T-helper 2 cell (primary cell): ENCODE results near the gene CACNA2D3.
A peak's percentile ranks its signal among the peaks of the same experiment; 100 is the strongest.
"Not testable (repeated sequence)": the region's sequence is repeated elsewhere in the genome, so short reads cannot be mapped to it uniquely, and the experiment has no call there.

ENCODE experiments used
- DNase-seq, 5 experiments: peaks; one replicate each; pipeline versions ENCODE4 v3.0.0 to v3.0.0-alpha.2; 2012 to 2022

Gene CACNA2D3

GRCh38 chr3:54378184-54378583 is 255.8 kb downstream of the CACNA2D3 start:
- no peak for DNase-seq

DNA sequence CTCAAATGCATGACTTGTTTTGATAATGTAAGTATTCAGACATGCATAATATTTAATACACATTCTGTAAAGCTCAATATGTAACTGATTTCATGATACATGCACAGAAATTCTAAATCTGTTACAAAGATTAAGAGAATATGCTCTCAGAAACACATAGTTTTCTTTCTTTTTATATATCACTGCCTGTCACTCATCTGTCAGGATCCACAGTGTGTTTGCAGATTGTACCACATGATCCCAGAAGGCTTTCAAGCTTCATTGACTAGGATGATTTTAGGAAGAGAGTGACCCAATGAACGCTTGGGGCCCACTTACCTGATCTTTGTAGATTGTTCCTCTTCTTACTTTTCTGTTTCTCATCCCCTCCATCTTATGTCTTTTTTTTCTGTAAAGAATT is 261.9 kb downstream of the CACNA2D3 start:
- DNase-seq, result no peak

DNA sequence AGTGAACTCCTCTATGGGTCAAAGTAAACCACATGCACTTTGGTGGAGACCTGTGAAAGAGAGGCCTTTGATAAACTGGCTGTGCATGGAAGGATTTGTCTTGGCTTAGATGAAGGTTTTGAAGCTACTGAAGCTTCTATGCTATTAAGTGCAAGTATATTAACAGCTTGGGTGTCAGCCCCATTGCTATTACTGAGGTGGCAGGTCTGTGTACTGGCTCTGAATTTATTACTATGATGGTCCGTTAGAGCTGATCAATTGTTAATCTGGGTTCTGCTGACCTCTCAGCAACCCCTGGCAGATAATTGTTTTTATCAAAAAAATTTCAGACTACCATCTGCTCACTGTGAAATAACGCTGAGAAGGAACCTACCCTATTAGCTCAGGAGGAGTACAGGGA is 268.2 kb downstream of the CACNA2D3 start:
- no peak for DNase-seq

DNA sequence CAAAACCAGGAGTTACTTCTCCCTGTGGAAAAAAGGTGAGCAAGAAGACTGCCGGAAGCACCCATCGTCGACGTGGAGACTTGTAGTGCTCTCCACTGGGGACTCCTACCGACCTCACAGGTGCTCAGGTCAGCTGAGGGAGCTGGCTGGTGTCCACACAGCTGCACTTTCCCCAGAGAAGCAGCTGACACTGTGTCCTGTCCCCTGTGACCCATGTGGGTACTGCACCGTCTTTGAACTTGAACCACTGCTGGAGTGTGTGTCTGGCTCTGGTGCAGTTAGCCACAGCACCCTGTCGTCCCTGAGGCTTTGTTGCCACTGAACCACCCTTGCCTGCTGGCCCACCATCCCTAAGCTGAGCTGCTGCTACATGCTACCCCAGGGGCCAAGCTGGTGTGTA is 270.8 kb downstream of the CACNA2D3 start:
- DNase-seq, result no peak

GRCh38 chr3:54408328-54408727 is 286.0 kb downstream of the CACNA2D3 start:
- DNase-seq, result no peak

GRCh38 chr3:54421943-54422342 is 299.6 kb downstream of the CACNA2D3 start:
- no peak for DNase-seq

DNA sequence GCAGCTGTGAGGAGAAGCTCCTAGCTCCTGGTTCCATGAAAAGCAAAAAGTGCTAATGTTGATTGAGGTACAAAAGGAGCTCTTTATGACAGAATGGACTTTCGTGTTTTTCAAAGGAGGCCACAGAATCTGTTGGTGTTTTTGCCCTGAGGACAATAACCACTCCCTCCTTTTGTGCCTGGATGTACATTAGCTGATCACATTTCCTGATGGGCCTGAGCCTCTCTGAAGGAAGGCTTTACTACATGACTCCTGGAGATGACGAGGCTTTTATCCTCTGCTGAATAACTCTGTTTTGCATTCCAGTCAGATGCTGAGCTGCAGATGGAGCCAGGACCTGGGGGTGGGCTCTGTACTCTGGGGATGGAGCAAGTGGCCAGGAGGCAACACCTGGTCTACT is 301.9 kb downstream of the CACNA2D3 start:
- no peak for DNase-seq

DNA sequence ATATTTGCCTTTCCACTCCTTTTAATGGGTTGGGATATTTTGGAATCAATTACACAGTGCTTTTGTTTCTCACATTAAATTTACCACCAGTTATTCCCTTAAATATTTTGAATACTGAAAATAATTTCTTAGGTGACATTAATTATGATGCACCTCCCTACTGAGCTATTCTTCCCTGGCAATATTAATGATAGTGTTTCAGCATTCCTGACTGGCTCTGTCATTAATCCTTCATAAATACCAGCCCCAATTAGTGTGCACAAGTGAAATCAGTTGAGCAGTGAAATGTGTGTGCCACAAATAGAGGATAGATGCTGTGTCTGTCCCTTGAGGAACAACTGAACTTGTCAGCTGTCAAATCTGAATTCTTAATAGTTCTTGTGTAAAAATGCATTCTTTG is 304.0 kb downstream of the CACNA2D3 start:
- no peak for DNase-seq

DNA sequence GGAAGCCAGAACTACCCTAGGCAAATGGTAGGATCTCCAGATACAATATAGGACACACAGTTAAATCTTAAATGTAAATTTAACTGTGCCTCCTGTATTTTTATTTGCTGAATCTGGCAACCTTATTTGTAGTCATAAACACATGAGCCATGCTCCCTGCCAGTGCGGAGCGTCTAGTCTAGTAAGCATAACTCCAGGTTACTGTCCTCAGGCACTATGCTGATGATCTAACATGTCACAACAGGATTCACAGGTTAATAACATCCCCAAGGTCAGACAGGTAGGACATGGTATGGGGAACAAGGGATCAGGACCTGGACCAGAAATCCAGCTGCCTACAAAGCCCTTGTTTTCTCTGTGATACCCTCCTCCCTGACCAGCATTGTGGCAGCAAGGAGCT is 305.1 kb downstream of the CACNA2D3 start:
- DNase-seq, result no peak

DNA sequence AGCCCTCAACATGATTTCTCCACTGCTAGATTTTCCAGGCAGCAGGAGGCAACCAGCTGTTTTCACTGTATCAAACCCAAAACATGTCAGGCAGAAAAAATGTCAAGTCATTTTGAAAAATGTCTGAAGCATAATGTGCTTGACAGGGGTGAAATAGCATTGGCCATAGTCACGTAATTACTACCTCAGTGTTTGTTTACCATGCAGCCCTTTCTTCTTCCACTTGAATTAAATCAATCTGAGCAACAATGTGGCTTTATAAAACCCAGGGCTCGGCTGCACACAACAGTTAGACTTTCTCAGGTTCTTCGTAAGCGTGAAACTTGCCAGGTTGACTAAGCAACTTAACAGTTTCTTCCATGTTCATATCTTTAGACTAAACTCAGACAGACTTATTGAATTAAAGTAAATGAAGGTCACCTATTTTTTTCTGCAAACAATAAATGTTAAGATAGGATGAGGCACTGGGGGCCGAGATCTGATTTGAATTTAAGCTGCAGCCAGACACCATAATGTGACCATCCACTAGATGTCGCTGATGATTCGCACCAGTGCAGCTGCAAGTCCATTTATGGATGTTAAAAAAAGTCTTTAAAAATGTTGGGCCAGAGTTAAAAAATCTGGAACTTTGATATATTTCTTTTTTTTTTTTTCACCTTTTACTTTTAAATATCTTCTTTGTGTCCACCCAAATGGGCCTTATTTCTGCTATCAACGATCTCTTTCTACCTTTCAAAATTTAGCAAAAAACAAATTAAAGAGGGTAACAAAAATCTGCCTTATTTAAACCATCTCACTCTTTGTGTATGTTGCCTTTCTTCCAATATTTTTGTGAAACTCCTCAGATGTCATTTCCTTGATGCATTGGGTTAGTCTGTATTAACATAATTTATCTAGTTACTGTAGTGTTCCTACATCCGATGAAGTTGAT is 305.9 kb downstream of the CACNA2D3 start:
- peak in 1 of 5 experiments; percentile 45 for DNase-seq

DNA sequence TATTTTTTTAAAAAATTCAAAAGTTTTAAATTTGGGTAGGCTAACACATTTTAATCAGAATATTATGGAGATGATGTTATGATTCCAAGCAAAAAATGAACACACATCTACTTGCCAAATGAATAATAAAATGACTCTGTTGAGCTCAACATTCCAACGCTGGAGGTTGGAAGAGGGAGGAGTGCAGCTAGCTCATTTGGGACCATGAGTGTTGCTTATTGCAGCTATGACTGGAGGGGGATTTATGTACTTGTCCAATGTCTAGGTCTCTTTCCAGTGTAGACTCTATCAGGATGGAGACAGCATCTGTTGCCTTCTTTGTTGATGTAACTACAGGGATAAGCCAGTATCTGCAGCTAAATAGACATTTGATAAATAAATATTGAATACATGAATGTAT is 310.6 kb downstream of the CACNA2D3 start:
- DNase-seq, result no peak

DNA sequence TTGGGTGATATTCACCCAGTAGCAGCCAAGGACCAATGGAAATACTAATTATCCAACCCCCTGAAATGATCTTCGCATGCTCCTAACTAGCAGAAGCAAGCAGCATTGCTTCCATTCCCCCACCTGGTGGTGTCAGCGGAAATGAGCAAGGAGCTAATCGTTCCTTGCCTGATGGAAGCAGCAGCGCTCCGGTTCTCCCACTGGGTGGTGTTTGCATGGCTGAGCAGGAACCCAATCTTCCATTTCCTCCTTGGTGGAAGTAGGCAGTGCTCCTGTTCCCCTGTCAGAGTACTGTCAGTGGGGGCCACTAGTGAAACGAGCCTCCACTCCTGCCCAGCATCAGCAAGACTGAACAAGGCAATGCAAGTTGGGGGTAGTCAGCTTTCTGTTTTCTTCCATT is 311.5 kb downstream of the CACNA2D3 start:
- no peak for DNase-seq

DNA sequence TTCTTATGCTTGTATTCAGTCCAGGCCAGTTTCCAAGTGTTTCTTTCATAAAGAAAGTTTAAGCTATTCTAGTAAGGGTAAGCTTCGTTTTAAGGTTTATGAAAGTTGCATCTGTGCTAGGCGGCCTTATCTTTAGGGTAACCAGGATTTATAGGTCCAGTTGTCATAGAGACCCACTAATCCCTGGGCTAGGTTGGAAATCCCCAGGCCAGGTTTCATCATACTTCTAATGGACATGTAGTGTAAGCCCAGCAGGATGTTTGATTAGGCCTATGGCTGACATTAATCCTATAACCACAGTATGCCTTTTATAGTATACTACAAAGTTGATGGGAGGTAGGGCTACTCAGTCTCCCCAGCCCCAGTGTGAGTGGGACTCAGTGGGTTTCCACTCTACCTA is 312.4 kb downstream of the CACNA2D3 start:
- DNase-seq, result no peak

GRCh38 chr3:54437271-54437670 is 314.9 kb downstream of the CACNA2D3 start:
- no peak for DNase-seq

DNA sequence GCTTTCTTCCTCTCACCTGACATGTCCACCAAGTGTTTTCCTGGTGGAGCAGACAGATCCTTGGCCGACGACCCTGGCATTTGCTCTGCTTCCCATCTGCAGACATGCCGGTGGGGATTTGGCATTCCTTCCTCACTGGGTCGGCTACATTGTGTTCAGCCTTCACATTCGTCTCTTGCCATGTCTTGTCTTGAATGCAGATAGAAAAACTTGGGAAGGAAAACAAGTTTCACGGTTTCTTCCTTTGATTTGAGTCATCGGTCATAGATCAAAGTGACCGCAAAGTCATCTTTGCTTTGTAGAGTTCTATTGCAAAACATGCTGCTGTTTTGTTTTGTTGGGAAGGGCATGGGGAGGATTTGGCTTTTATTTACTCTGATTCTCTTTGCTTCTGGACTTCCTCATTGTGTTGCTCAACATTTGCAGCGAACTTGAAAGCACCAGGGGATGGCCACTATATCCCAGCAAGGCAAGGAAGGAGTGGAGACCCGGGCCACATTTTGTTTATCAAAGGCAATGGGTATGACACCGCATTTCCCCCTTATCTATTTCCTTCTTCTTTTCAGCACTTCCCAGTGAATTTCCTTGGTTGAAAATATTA is 321.3 kb downstream of the CACNA2D3 start:
- DNase-seq, result no peak

DNA sequence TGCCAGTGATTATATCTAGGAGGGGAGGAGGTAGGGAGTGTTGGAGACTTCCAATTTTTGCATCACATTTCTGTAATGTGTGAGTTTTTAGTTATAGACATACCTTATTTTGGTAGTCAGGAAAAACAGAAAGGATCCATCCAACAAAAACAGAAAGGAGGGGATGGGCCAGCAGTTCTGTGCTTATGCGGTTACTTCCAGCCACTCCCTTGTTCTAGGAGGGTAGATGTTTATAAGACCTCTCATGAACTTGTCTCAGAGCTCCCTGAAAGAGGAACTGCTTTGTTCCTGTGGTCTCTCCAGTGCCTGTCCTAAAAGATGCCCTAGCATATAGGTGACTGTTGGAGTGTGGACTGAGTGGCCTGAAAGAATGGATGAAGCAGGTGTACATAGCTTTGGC is 323.3 kb downstream of the CACNA2D3 start:
- DNase-seq, result no peak

GRCh38 chr3:54447427-54447826 is 325.1 kb downstream of the CACNA2D3 start:
- DNase-seq, result no peak

DNA sequence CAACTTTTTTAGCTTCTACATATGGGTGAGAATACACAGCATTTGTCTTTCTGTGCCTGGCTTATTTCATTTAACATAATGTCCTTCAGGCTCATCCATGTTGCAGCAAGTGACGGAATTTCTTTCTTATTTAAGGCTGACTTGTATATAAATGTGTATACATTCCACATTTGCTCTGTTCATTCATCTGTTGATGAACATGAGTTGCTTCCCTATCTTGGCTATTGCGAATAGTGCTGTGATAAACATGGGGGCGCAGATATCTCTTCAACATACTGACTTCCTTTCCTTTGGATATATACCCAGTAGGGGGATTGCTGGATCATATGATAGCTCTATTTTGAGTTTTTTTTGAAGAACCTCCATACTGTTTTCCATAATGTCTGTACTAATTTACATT is 332.5 kb downstream of the CACNA2D3 start:
- no peak for DNase-seq

GRCh38 chr3:54458357-54458756 is 336.0 kb downstream of the CACNA2D3 start:
- no peak for DNase-seq

DNA sequence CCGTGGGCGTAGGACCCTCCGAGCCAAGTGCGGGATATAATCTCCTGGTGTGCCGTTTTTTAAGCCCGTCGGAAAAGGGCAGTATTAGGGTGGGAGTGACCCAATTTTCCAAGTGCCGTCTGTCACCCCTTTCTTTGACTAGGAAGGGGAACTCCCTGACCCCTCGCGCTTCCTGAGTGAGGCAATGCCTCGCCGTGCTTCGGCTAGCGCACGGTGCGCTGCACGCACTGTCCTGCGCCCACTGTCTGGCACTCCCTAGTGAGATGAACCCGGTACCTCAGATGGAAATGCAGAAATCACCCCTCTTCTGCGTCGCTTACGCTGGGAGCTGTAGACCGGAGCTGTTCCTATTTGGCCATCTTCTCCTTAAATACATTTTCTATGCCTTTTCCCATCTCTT is 342.2 kb downstream of the CACNA2D3 start:
- not testable (repeated sequence) for DNase-seq

GRCh38 chr3:54476891-54477290 is 354.5 kb downstream of the CACNA2D3 start:
- no peak for DNase-seq

DNA sequence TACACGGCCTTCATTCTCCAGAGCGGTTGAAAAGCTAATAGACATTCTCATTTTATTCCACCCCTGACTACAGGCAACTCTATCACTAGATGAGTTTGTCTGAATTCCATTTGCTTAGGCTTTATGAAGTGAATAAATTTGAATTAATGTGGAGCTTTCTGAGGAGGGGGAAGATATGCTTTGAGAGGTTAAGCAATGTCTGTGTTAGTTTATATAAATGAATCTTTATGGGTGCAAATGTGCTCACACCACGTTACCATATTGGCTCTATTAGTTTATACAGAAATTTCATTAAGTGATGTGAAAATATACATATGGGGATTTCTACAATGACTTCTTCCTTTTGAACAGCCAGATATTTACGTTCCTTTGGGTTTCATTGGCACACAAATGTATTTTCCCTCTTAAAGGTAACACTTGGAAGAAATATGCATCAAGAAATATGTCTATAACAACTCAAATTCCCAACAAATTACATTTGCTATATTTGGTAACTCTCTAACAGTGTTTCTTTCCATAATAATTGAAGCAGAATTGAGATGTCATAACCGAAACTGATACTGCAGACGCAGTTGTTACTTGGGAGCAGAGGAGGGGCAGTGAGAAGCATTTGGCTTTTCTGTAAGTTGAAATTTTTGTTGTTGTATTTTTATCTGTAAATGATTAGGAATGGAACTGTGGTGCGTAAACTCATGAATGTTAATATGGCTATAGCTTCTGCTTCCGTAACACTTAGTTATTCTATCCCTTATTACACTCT is 359.4 kb downstream of the CACNA2D3 start:
- no peak for DNase-seq

DNA sequence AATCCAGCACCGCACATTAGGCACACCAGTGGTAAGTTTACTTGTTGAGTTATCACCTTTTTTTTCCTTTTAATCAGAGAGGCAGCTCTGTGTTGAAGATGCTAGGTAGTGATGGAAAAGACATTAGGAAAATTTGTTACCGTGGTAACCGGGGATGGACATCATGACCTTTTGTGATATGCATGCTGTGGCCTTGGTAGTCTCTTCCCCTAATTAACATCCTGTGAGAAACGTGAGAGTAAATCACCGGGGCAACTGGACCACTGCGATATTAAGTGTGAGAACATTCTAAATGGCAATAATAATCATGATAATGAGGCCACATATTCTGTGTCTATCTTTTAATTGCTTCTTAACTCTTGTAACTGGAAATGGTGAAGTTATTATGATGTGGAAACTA is 362.0 kb downstream of the CACNA2D3 start:
- no peak for DNase-seq

DNA sequence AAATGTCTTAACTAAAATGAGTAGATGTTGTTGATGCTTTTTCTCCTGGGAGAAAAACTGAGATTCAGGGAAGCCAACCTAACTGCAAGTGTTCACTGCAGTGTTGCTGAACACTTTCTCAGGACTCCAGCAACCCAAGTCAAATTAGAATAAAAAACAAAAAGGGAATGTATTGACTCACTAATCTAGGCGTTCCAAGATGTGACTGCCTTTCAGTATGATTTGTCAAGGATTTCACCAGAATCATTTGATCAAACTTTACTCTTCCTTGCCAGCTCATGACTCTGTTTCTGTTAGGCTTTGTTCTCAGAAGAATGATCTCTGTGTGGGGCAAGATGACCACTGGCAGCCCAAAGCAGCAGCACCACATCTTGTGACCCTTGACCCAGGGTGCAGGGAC is 364.0 kb downstream of the CACNA2D3 start:
- DNase-seq, result no peak
